ENCODE results near the gene KIF4B.
"Not testable (repeated sequence)": the region's sequence is repeated elsewhere in the genome, so short reads cannot be mapped to it uniquely, and the experiment has no call there.

KIF4B gene

DNA sequence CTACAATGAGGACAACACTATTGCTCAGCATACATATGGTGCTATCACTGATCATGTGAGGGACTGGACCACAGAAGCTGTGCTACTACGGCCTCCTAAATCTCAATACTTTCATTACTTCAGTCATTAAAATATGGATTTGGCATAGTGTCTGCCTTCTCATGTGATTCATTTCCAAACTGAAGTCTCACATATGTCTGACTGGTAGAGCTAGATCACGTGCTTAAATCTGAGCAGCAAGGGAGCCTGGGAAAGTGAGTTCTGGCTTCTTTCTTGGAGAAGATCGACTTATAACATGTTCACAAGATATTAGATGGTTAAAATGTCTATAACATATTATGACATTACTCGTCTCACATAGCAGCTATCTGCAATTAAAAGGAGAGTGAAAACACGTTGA is 8.3 kb downstream of the KIF4B start:
- no peak for DNase-seq
- ATAC-seq (replicated peaks): no peak
- Mint-ChIP-seq H3K4me1 (ENCODE audit: low read depth in 2 of 2) (no peaks in the 10 kb centered on the region), H3K27ac (no peak overlapping the region), H3K4me3 (no peak overlapping the region), H3K36me3 (ENCODE audit: insufficient read depth) (no peaks in the 10 kb centered on the region), H3K27me3 (peaks cover 26 to 48% of the 10 kb centered on the region in 2 donors), H3K9me3 (no peaks in the 10 kb centered on the region)

DNA sequence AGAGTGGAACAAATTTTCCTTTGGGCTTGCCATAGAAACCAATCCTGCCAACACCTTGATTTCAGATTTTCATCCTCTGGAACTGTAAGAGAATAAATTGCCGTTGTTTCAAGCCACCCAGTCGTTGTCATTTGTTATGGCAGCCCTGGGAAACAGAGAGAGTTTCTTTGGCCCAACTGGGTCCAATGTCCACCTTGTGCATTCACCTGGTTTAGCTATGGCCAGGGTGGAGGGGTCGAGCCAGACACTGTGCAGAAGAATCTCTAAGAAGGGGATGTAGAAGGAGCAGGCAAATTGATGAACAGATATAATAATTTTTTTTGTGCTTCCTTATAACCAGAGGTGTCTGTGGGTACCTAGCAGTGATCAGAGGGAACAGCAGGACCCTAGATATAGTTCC is 9.8 kb downstream of the KIF4B start:
- Mint-ChIP-seq H3K36me3 (ENCODE audit: insufficient read depth) (no peaks in the 10 kb centered on the region), H3K4me1 (ENCODE audit: low read depth in 2 of 2) (no peaks in the 10 kb centered on the region), H3K9me3 (no peaks in the 10 kb centered on the region), H3K27me3 (peaks cover 24 to 42% of the 10 kb centered on the region in 2 donors), H3K4me3 (no peak overlapping the region), H3K27ac (no peak overlapping the region)
- no peak for DNase-seq
- ATAC-seq (replicated peaks): no peak

DNA sequence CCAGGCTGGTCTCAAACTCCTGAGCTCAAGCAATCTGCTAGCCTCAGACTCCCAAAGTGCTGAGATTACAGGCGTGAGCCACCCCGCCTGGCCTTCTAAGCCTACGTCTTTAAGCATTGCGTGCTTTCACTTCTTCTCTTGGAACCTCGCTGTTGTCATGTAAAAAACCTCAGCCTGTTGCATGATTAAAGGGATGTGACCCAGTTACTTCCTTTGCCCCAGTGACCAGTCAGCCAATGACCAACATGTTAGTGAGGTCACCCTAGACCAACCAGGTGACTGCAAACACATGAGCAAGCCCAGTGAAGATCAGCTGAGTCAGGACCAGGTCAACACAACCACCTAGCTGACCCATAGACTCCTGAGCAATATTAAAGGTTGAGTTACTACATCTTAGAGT is 10.5 kb downstream of the KIF4B start:
- H3K27ac Mint-ChIP-seq: no peak overlapping the region
- peaks cover 18 to 35% of the 10 kb centered on the region in 2 donors for H3K27me3 Mint-ChIP-seq

DNA sequence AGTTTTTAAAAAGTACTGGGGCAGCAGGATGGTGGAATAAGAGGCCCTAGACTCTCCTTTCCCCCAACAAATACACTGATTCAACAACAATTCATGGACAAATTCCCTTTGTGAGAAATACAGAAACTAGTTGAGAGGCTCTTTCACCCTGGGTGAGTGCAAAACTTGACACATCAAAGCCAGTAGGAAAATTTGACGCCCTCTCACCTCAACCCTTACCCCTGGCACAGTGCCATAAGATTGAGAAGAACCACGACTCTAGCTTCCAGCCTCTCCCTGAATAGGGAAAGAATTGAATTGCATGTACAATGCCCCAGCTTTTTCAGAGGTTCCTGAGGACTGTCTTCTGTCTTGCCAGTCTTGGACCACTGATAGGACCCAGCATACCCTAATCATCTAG is 12.3 kb downstream of the KIF4B start:
- no peaks in the 10 kb centered on the region for H3K9me3 Mint-ChIP-seq
- no peaks in the 10 kb centered on the region for H3K36me3 Mint-ChIP-seq (ENCODE audit: insufficient read depth)
- ATAC-seq (replicated peaks) (no peak), DNase-seq (no peak)
- no peak overlapping the region for H3K27ac Mint-ChIP-seq
- H3K27me3 Mint-ChIP-seq: peaks cover 16 to 30% of the 10 kb centered on the region in 2 donors
- H3K4me3 Mint-ChIP-seq: no peak overlapping the region
- H3K4me1 Mint-ChIP-seq (ENCODE audit: low read depth in 2 of 2): no peaks in the 10 kb centered on the region

More for the DNA sequence above, 10.5 kb downstream of the KIF4B start:
- H3K9me3 Mint-ChIP-seq: no peaks in the 10 kb centered on the region
- ATAC-seq (replicated peaks) (no peak), DNase-seq (no peak)
- no peak overlapping the region for H3K4me3 Mint-ChIP-seq
- no peaks in the 10 kb centered on the region for H3K36me3 Mint-ChIP-seq (ENCODE audit: insufficient read depth)
- H3K4me1 Mint-ChIP-seq (ENCODE audit: low read depth in 2 of 2): no peaks in the 10 kb centered on the region

DNA sequence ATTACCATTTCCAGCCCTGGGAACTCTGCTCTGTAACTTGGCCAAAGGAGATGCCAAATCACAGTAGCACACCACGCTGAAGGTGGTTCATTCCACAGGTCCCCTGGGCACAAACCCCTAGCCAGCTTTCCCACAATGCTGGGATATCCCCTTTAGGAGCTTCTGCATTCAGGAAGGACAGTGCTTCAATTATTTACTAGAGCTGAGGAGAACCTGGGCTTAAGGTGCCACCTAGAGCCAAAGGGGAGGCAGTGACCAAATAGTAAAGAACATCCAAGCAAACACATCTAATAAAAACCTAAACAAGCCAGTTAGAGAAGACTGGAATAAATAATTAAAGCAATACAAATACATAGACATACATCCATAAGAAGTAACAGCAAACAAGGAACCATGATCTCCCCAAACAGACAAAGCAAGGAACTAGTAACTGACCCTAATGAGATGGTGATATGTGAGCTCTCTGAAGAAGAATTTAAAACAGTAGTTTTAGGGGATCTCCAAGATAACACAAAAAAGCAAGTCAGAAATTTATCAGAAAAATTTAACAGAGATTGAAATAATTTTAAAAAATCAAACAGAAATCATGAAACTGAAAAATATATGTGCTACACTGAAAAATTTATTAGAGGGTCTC is 14.6 kb downstream of the KIF4B start:
- Mint-ChIP-seq H3K27me3 (peaks cover 16 to 25% of the 10 kb centered on the region in 2 donors), H3K27ac (no peak overlapping the region), H3K9me3 (no peaks in the 10 kb centered on the region), H3K4me3 (no peak overlapping the region), H3K36me3 (ENCODE audit: insufficient read depth) (no peaks in the 10 kb centered on the region), H3K4me1 (ENCODE audit: low read depth in 2 of 2) (no peaks in the 10 kb centered on the region)
- ATAC-seq (replicated peaks): no peak
- DNase-seq: no peak

DNA sequence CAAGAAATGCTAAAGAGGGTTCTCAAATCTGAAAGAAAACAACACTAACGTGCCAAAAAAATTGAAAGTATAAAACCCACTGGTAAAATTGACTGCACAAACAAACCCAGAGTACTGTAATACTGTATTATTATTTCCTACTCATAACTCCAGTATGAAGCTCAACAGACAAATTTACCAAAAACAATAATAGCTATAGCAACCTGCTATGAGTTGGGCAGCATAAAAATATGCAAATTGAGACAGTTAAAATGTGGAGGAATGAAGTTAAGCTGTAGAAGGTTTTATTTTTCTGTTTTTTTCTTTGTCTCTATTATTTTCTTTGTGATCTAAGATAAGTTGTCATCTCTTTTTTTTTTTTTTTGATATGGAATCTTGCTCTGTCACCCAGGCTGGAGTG is 15.7 kb downstream of the KIF4B start:
- H3K4me3 Mint-ChIP-seq: no peak overlapping the region
- no peaks in the 10 kb centered on the region for H3K4me1 Mint-ChIP-seq (ENCODE audit: low read depth in 2 of 2)
- no peaks in the 10 kb centered on the region for H3K9me3 Mint-ChIP-seq
- H3K27ac Mint-ChIP-seq: no peak overlapping the region
- ATAC-seq (replicated peaks) (no peak), DNase-seq (no peak)
- H3K36me3 Mint-ChIP-seq (ENCODE audit: insufficient read depth): no peaks in the 10 kb centered on the region
- H3K27me3 Mint-ChIP-seq: peaks cover 16 to 17% of the 10 kb centered on the region in 2 donors

DNA sequence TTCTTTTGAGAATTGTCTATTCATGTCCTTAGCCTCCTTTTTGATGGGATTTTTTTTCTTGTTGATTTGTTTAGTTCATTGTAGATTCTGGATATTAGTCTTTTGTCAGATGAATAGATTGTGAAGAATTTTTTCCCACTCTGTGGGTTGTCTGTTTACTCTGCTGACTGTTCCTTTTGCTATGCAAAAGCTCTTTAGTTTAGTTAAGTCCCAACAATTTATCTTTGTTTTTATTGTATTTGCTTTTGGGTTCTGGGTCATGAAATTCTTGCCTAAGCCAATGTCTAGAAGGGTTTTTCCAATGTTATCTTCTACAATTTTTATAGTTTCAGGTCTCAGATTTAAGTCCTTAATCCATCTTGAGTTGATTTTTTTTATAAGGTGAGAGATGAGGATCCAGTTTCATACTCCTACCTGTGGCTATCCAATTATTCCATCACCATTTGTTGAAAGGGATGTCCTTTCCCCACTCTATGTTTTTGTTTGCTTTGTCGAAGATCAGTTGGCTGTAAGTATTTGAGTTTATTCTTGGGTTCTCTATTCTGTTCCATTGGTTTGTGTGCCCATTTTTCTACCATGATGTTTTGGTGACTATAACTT is 20.7 kb downstream of the KIF4B start:
- not testable (repeated sequence) for H3K36me3 Mint-ChIP-seq (ENCODE audit: insufficient read depth); H3K9me3 Mint-ChIP-seq; H3K4me3 Mint-ChIP-seq; H3K4me1 Mint-ChIP-seq (ENCODE audit: low read depth in 2 of 2); DNase-seq; ATAC-seq (replicated peaks); H3K27ac Mint-ChIP-seq
- peaks cover 30 to 35% of the 10 kb centered on the region in 2 donors for H3K27me3 Mint-ChIP-seq

DNA sequence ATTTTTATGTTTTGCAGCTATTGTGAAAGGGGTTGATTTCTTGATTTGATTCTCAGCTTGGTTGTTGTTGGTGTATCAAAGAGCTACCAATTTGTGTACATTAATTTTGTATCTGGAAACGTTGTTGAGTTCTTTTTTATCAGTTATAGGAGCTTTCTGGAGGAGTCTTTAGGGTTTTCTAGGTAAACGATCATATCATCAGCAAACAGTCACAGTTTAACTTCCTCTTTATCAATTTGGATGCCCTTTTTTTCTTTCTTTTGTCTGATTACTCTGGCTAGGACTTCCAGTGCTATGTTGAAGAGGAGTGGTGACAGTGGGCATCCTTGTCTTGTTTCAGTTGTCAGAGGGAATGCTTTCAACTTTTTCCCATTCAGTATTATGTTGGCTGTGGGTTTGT is 21.5 kb downstream of the KIF4B start:
- H3K36me3 Mint-ChIP-seq (ENCODE audit: insufficient read depth); H3K27ac Mint-ChIP-seq; DNase-seq; H3K4me1 Mint-ChIP-seq (ENCODE audit: low read depth in 2 of 2); ATAC-seq (replicated peaks); H3K4me3 Mint-ChIP-seq; H3K9me3 Mint-ChIP-seq: not testable (repeated sequence)
- H3K27me3 Mint-ChIP-seq: peaks cover 30 to 35% of the 10 kb centered on the region in 2 donors

DNA sequence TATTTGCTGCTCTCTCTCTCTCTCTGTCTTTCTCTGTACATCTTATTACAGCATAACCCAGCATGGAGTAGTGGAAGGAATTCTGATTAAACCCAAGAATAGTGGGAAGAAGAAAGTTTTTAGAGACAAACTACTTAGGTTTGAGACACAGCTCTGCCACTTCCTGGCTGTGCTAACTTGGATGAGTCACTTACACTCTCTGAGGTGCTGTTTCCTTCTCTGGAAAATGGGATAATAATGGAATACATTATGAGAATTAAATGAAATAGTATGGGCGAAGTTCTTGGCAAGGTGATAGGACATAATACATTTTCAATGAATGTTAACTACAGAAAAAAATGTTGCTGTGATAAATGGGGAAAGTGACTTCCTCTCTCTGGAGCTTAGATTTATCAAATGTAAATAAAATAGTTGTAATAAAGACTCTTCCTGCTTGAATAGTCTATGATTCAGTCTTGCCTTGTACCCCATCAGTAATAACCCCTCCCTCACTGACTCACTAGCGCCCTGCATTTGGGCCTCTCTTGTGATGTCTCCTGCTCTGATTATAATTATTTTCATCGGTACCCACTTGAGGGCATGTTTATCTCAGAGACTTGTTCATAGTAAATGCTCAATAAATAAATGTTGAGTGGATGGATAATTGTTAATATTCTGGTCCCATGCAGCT is 27.6 kb downstream of the KIF4B start:
- ATAC-seq (replicated peaks): no peak
- Mint-ChIP-seq H3K4me1 (ENCODE audit: low read depth in 2 of 2) (no peaks in the 10 kb centered on the region), H3K27me3 (peaks cover 62 to 71% of the 10 kb centered on the region in 2 donors), H3K27ac (no peak overlapping the region), H3K4me3 (no peak overlapping the region), H3K9me3 (no peaks in the 10 kb centered on the region), H3K36me3 (ENCODE audit: insufficient read depth) (no peaks in the 10 kb centered on the region)
- no peak for DNase-seq

DNA sequence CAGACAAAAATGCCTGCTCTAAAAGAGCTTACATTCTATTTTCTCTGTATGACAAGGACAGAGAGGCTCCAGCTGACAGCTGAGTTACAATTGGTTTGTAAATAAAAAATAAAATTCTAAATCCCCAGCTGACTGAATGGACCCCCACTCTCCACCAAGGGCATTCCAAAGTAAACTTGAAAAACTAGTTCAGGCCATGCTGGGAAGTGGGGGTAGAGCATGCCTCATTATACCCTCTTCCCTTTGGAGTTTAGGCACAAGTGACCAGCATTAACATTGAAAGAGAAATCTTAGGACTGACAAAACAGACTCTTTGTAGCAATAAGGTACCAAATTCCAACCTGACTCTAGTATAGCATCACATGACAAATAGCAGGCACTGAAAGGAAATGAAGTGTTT is 31.0 kb downstream of the KIF4B start:
- no peak overlapping the region for H3K4me3 Mint-ChIP-seq
- H3K27me3 Mint-ChIP-seq: peaks cover 55 to 73% of the 10 kb centered on the region in 2 donors
- H3K36me3 Mint-ChIP-seq (ENCODE audit: insufficient read depth): no peaks in the 10 kb centered on the region
- H3K27ac Mint-ChIP-seq: no peak overlapping the region
- ATAC-seq (replicated peaks): no peak
- no peak for DNase-seq
- H3K9me3 Mint-ChIP-seq: peaks cover 0 to 1% of the 10 kb centered on the region in 2 donors
- H3K4me1 Mint-ChIP-seq (ENCODE audit: low read depth in 2 of 2): no peaks in the 10 kb centered on the region

DNA sequence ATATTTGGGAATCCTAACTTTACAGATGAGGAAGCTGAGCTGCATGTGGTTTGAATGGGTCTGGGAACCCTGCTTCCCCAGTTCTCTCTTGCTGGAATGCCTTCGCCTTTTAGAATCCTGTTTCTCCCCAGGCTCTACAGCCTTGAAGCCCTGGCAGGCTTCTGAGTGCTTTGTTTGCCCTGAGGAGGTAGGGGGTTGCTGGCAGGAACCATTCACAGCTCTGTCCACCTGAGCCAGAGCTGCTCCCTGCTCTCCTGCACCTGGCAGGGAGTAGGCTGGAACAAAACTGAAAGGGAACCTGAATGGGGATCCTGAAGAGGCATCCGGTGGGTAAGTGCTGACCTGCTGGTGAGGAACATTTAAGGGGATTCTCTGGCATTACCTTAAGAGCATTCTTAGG is 33.0 kb downstream of the KIF4B start:
- no peak overlapping the region for H3K27ac Mint-ChIP-seq
- peaks cover 45 to 62% of the 10 kb centered on the region in 2 donors for H3K27me3 Mint-ChIP-seq
- H3K9me3 Mint-ChIP-seq: peaks cover 0 to 1% of the 10 kb centered on the region in 2 donors
- no peak for ATAC-seq (replicated peaks)
- H3K36me3 Mint-ChIP-seq (ENCODE audit: insufficient read depth): no peaks in the 10 kb centered on the region
- no peaks in the 10 kb centered on the region for H3K4me1 Mint-ChIP-seq (ENCODE audit: low read depth in 2 of 2)
- H3K4me3 Mint-ChIP-seq: no peak overlapping the region
- DNase-seq: no peak

DNA sequence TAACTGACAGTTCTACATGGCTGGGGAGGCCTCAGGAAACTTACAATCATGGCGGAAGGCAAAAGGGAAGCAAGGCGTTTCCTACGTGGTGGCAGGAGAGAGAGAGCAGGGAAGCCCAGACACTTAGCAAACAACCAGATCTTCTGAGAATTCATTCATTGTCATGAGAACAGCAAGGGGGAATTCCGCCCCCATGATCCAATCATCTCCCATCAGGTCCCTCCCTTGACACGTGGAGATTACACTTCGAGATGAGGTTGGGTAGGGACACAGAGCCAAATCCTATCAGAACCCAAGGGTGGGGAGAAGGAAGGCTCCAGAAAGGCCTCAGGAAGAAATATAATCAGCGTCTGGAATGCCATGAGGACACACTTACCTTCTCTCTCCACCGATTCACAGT is 34.3 kb downstream of the KIF4B start:
- no peak overlapping the region for H3K4me3 Mint-ChIP-seq
- no peak for ATAC-seq (replicated peaks)
- H3K4me1 Mint-ChIP-seq (ENCODE audit: low read depth in 2 of 2): no peaks in the 10 kb centered on the region
- peaks cover 0 to 1% of the 10 kb centered on the region in 2 donors for H3K9me3 Mint-ChIP-seq
- H3K27ac Mint-ChIP-seq: no peak overlapping the region
- H3K27me3 Mint-ChIP-seq: peaks cover 38 to 60% of the 10 kb centered on the region in 2 donors
- no peak for DNase-seq
- H3K36me3 Mint-ChIP-seq (ENCODE audit: insufficient read depth): no peaks in the 10 kb centered on the region

DNA sequence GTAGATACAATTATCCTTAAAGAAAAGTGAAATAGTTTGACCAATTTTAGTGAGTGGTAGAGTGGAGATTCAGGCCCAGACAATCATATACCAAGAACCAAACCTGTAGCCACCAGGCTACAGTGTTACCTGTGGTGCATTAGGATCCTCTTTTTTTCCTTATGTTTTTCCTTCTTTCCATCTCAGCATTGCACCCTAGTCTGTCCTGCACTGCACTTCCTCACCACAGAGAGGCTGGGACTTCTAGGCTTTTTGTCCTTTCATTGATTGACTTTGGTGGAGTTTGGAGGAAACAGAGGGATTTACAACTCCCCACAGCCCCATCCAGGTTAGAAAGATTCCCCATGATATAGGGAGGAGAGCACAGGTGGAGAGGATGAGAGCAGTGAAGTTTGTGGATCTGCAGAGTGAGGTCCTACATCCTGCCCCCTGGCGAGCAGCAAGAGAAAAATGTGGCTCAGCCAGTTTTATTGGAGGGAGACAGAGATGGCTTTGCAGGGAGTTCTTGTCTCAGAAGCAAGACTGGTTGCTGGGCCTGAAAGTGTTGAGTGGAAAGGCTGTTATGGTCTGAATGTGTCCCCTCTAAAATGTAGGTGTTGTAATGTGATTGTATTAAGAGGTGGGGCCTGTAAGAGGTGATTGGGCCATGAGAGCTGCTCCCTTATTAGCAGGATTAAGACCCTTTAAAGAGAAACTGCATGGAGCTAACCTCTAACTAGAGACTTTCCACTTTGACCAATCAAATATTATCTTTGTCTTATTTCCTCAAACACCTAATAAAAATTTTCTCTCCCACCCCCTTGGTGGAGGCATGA is 36.2 kb downstream of the KIF4B start:
- Mint-ChIP-seq H3K4me3 (no peak overlapping the region), H3K4me1 (ENCODE audit: low read depth in 2 of 2) (no peaks in the 10 kb centered on the region), H3K27ac (no peak overlapping the region), H3K27me3 (peaks cover 36 to 64% of the 10 kb centered on the region in 2 donors), H3K9me3 (peaks cover 0 to 1% of the 10 kb centered on the region in 2 donors), H3K36me3 (ENCODE audit: insufficient read depth) (no peaks in the 10 kb centered on the region)
- no peak for ATAC-seq (replicated peaks)
- no peak for DNase-seq

All from effector memory CD8-positive, alpha-beta T cell (primary cell).